ENCODE data around the gene GAGE13. TPM values are rescaled to one million over a fixed set of nuclear protein-coding genes. Genes with fewer than 3 reads are reported as not detected.

The GAGE13 gene
- total and polyA plus RNA-seq, 9 of the 15 experiments (the other 6 are each of a cell fraction or from before 2014, with no cell fraction given), result 31.6 to 506 (median 154) TPM

- no TSS peak for BruUV-seq (replicated peaks)
- Histone ChIP-seq H3K4me2 (ENCODE audit: insufficient read depth, low read length) (peak overlapping the region; percentile 83), H3K36me3 (ENCODE audit: control insufficient read depth, insufficient read depth, low read length) (no peaks in the 10 kb centered on the region), H3K9me3 (replicated peaks; ENCODE audit: control insufficient read depth, insufficient read depth, low read depth, low read length) (no peaks in the 10 kb centered on the region), H3K27ac (ENCODE audit: extremely low read depth, low read depth, low read length) (no peak overlapping the region), H3K4me1 (replicated peaks in 1 of 2; ENCODE audit: control insufficient read depth in 2 of 2, insufficient read depth in 2 of 2, low read length in 2 of 2) (peaks cover 10 to 11% of the 10 kb centered on the region in 2 experiments; a peak in 4 of 5 replicates), H2AFZ (ENCODE audit: low read depth, low read length) (peak overlapping the region; percentile 92), H3K9me1 (ENCODE audit: control insufficient read depth, insufficient read depth, low read length) (no peaks in the 10 kb centered on the region), H3K9ac (ENCODE audit: insufficient read depth in 1 of 2, low read depth in 2 of 2, low read length in 2 of 2) (peak overlapping the region in 1 of 2 experiments; percentile 53; a peak in 3 of 4 replicates), H4K20me1 (replicated peaks; ENCODE audit: control insufficient read depth, insufficient read depth, low read length) (no peaks in the 10 kb centered on the region), H3K4me3 (no peak overlapping the region), H3K79me2 (ENCODE audit: control insufficient read depth, insufficient read depth, low read length) (no peaks in the 10 kb centered on the region), H3K27me3 (ENCODE audit: control insufficient read depth in 2 of 2, insufficient read depth in 2 of 2, low read length in 2 of 2) (no peaks in the 10 kb centered on the region)
- FAIRE-seq (peak; percentile 78), ATAC-seq (peak; percentile 14; the same call in 2 of the 3 replicates), DNase-seq (ENCODE audit: extremely low read depth in 1 of 4, low spot score in 3 of 4) (no peak)
- 31% methylated on average over 8 of the region's 8 CpGs for WGBS (ENCODE audit: insufficient coverage, low coverage, missing lambda C conversion rate)
- in situ Hi-C loops (cut with MboI), result loop anchor here (10.0 kb wide), 1 partner anchor 255 kb away; the partner anchor contains the start of gene GAGE12F
- POLR2A ChIA-PET, result interaction anchor here (0.6 to 1.1 kb wide), 2 partner anchors 17 to 357 kb away, joined by 3 to 4 read pairs; no protein-coding TSS in a partner anchor
- intact Hi-C loops (cut with micrococcal nuclease), result no loop called here
- CTCF ChIA-PET (ENCODE audit: low intra/inter-chr PET ratio), result no interaction called here
- TF ChIP-seq ZFPM2 (CRISPR knock-in tag; IDR thresholded peaks at IDR 0.05), result no peak
- TF ChIP-seq ATF7 (IDR thresholded peaks at IDR 0.05), result 0 out of 2 replicates have a peak, but pooled peaks have one; percentile 4
- TF ChIP-seq ZNF764 (CRISPR knock-in tag; IDR thresholded peaks at IDR 0.05; ENCODE audit: low read depth), result no peak
- no peak for TF ChIP-seq EWSR1 (IDR thresholded peaks at IDR 0.05; ENCODE audit: borderline replicate concordance, low read depth, partially characterized antibody)
- TF ChIP-seq HIVEP1 (CRISPR knock-in tag; IDR thresholded peaks at IDR 0.05), result no peak
Observed at GRCh38 chrX:49309401-49309981, 21.9 kb upstream of the GAGE13 start.

GRCh38 chrX:49310371-49310770 lies 21.0 kb upstream of the GAGE13 start:
- Histone ChIP-seq H3K36me3 (ENCODE audit: control insufficient read depth, insufficient read depth, low read length) (no peaks in the 10 kb centered on the region), H3K9ac (ENCODE audit: insufficient read depth in 1 of 2, low read depth in 2 of 2, low read length in 2 of 2) (no peak overlapping the region), H3K4me1 (replicated peaks in 1 of 2; ENCODE audit: control insufficient read depth in 2 of 2, insufficient read depth in 2 of 2, low read length in 2 of 2) (peaks cover 10 to 11% of the 10 kb centered on the region in 2 experiments; a peak in 4 of 5 replicates), H3K79me2 (ENCODE audit: control insufficient read depth, insufficient read depth, low read length) (no peaks in the 10 kb centered on the region), H4K20me1 (replicated peaks; ENCODE audit: control insufficient read depth, insufficient read depth, low read length) (no peaks in the 10 kb centered on the region), H3K4me3 (no peak overlapping the region), H3K27ac (ENCODE audit: extremely low read depth, low read depth, low read length) (no peak overlapping the region), H3K9me3 (replicated peaks; ENCODE audit: control insufficient read depth, insufficient read depth, low read depth, low read length) (no peaks in the 10 kb centered on the region), H3K9me1 (ENCODE audit: control insufficient read depth, insufficient read depth, low read length) (no peaks in the 10 kb centered on the region), H3K4me2 (ENCODE audit: insufficient read depth, low read length) (no peak overlapping the region), H3K27me3 (ENCODE audit: control insufficient read depth in 2 of 2, insufficient read depth in 2 of 2, low read length in 2 of 2) (no peaks in the 10 kb centered on the region), H2AFZ (ENCODE audit: low read depth, low read length) (no peak overlapping the region)
- in situ Hi-C loops (cut with MboI) (no loop called here), intact Hi-C loops (cut with micrococcal nuclease) (no loop called here)
- FAIRE-seq, result no peak
- POLR2A ChIA-PET, result interaction anchor here (1.1 kb wide), 1 partner anchor 18 kb away, joined by 4 read pairs; no protein-coding TSS in a partner anchor
- WGBS (ENCODE audit: insufficient coverage, low coverage, missing lambda C conversion rate), result 48% methylated on average over 10 of the region's 18 CpGs
- no peak for ATAC-seq
- CTCF ChIA-PET (ENCODE audit: low intra/inter-chr PET ratio), result no interaction called here
- no peak for TF ChIP-seq MTA1 (IDR thresholded peaks at IDR 0.05; ENCODE audit: borderline replicate concordance)
- TF ChIP-seq CREB3L1 (IDR thresholded peaks at IDR 0.05; ENCODE audit: borderline replicate concordance, low read depth), result no peak
- no peak for TF ChIP-seq MAZ (CRISPR knock-in tag; conservative IDR thresholded peaks at IDR 0.05 in 1 of 2, IDR thresholded peaks at IDR 0.05 in 1 of 2)
- TF ChIP-seq POLR2B (IDR thresholded peaks at IDR 0.05; ENCODE audit: low read depth, partially characterized antibody), result no peak
- BruUV-seq (replicated peaks), result no TSS peak
- no peak for DNase-seq (ENCODE audit: extremely low read depth in 1 of 4, low spot score in 3 of 4)

Measured in K562 (cell line).